Measurements from ENCODE around the gene ARID1B. TPM values are rescaled to one million over a fixed set of nuclear protein-coding genes. Genes with fewer than 3 reads are reported as not detected.

ARID1B gene
- total and polyA plus RNA-seq, 2 of the 4 experiments (the other 2 are of a cell fraction), result 14.5 to 20.1 TPM

DNA sequence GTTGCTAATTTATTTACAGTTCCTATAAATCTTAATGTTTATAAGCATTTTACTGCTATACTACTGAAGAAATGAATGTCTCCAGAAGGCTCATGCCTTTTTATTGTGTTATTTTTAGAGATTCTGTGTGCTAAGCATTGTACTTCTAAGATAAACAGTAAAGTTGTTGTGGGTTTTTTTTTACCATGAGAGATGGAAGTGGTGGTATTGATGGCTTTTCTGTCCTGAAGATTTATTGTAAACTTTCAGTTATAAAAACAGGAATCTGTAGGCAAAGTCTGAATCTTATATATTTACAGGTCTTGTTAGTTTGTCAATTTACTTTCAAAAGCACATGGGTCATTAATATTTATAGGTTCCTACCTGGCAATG lies 299.3 kb downstream of the ARID1B start:
- H2AFZ ChIP-seq (replicated peaks; ENCODE audit: low read length, poor library complexity), result no peak overlapping the region
- H4K91ac ChIP-seq (ENCODE audit: insufficient read depth, low read depth, low read length), result no peak overlapping the region
- no peak for DNase-seq
- no peak overlapping the region for H3K23ac ChIP-seq (ENCODE audit: low read depth, low read length)
- H4K20me1 ChIP-seq (ENCODE audit: insufficient read depth, low read length), result peaks cover 3% of the 10 kb centered on the region; the same call in 1 of the 2 replicates
- H3K79me1 ChIP-seq (ENCODE audit: low read depth in 1 of 2, low read length in 2 of 2), result peaks cover 17 to 38% of the 10 kb centered on the region in 2 experiments; a peak in 3 of 4 replicates
- in situ Hi-C loops (cut with MboI; ENCODE audit: low sequenced_read_pairs), result no loop called here
- no TSS peak for BruUV-seq (replicated peaks)
- ATAC-seq (ENCODE audit: low read depth), result no peak
- H2AK9ac ChIP-seq (replicated peaks; ENCODE audit: low read depth, low read length, poor library complexity), result no peak overlapping the region
- ChIA-PET CTCF (no interaction called here), POLR2A (ENCODE audit: unreplicated experiment) (no interaction called here)
- H3K36me3 ChIP-seq (ENCODE audit: control insufficient read depth, insufficient read depth, low read length), result no peaks in the 10 kb centered on the region
- no peak overlapping the region for H3K4me3 ChIP-seq (ENCODE audit: insufficient read depth, low read depth, low read length)
- H4K5ac ChIP-seq (ENCODE audit: low read depth, low read length), result no peak overlapping the region
- intact Hi-C loops (cut with micrococcal nuclease), result no loop called here
- no peak overlapping the region for H3K27ac ChIP-seq (ENCODE audit: insufficient read depth, low read length)
- H2BK120ac ChIP-seq (ENCODE audit: low read depth, low read length), result no peak overlapping the region
- no peak overlapping the region for H3K4ac ChIP-seq (ENCODE audit: low read depth, low read length)
- dilution Hi-C loops (cut with HindIII; ENCODE audit: low sequenced_read_pairs, unreplicated experiment), result no loop called here
- H3K18ac ChIP-seq (ENCODE audit: low read depth, low read length), result no peak overlapping the region
- H2AK5ac ChIP-seq (ENCODE audit: low read depth, low read length), result no peak overlapping the region
- no peak overlapping the region for H3K56ac ChIP-seq (ENCODE audit: extremely low read depth, insufficient read depth, low read length)
- H3K27me3 ChIP-seq (ENCODE audit: control insufficient read depth, insufficient read depth, low read length), result no peaks in the 10 kb centered on the region
- no peak overlapping the region for H3K4me2 ChIP-seq (ENCODE audit: low read depth, low read length)
- H3K14ac ChIP-seq (replicated peaks; ENCODE audit: low read depth, low read length), result no peak overlapping the region
- no peaks in the 10 kb centered on the region for H3K9me3 ChIP-seq (ENCODE audit: control insufficient read depth, insufficient read depth, low read length)
- no peak overlapping the region for H2BK5ac ChIP-seq (ENCODE audit: low read depth, low read length, poor library complexity, severe bottlenecking)
- H2BK15ac ChIP-seq (ENCODE audit: low read depth, low read length), result no peak overlapping the region
- H2BK20ac ChIP-seq (ENCODE audit: low read depth, low read length), result no peak overlapping the region
- no peaks in the 10 kb centered on the region; the same call in 1 of the 2 replicates for H3K9me1 ChIP-seq (ENCODE audit: insufficient read depth, low read length)
- no peak overlapping the region for H3K9ac ChIP-seq (ENCODE audit: low read depth, low read length)
- H4K8ac ChIP-seq (ENCODE audit: low read depth in 2 of 2, low read length in 2 of 2), result no peak overlapping the region
- TF ChIP-seq POLR2A (IDR thresholded peaks at IDR 0.05; ENCODE audit: low read depth, low read length) (no peak), NFE2L2 (IDR thresholded peaks at IDR 0.05; ENCODE audit: low read depth, low read length) (no peak), RFX5 (IDR thresholded peaks at IDR 0.05; ENCODE audit: low read depth, low read length) (no peak), MAZ (IDR thresholded peaks at IDR 0.05; ENCODE audit: borderline replicate concordance, low read depth, low read length) (no peak), CEBPB (IDR thresholded peaks at IDR 0.05; ENCODE audit: low read depth, low read length) (no peak)
- H3K4me1 ChIP-seq (ENCODE audit: control insufficient read depth, insufficient read depth, low read length), result peaks cover 4% of the 10 kb centered on the region

All from IMR-90 (cell line).